Psoas muscle (tissue), 8 donors: ENCODE data around the gene OSBPL1A. TPM values are rescaled to one million over a fixed set of nuclear protein-coding genes. Genes with fewer than 3 reads are reported as not detected.

Source experiments
- ATAC-seq, 4 donors: fragments of 200-7000 bp; cut with Tn5 transposase; one replicate each; pipeline ENCODE4 v1.9.1; 2020; ENCODE audit warnings: moderate library complexity in 3 of 4, mild to moderate bottlenecking in 2 of 4
- DNase-seq, 2 donors: peaks; one replicate each; pipeline ENCODE4 v3.0.0-alpha.2; 2020
- H3K27ac ChIP-seq: fragments of 200-600 bp; one replicate; pipeline ENCODE4 v1.8.0; 2022
- H3K27me3 ChIP-seq, 3 donors: fragments of 200-600 bp in 1 of 3; one replicate each; pipeline versions ENCODE4 v1.6.1 to v1.8.0; 2013 to 2022; ENCODE audit warnings: low read length in 2 of 3, mild to moderate bottlenecking in 2 of 3, moderate library complexity in 1 of 3; ENCODE audit not compliant: insufficient read depth in 3 of 3
- H3K36me3 ChIP-seq, 2 donors: fragments of 200-600 bp in 1 of 2; one replicate each; pipeline versions ENCODE4 v1.6.1 to v1.8.0; 2013 to 2022; ENCODE audit warnings: low read depth in 1 of 2, mild to moderate bottlenecking in 1 of 2, moderate library complexity in 1 of 2; ENCODE audit not compliant: insufficient read depth in 1 of 2
- H3K4me1 ChIP-seq: fragments of 200-600 bp; one replicate; pipeline ENCODE4 v1.8.0; 2022
- H3K4me3 ChIP-seq: fragments of 200-600 bp; one replicate; pipeline ENCODE4 v1.8.0; 2022; ENCODE audit warnings: mild to moderate bottlenecking
- H3K9me3 ChIP-seq: fragments of 200-600 bp; one replicate; pipeline ENCODE4 v1.8.0; 2022
- WGBS, 3 donors: extraction: QIAGEN DNeasy Blood & Tissue Kit; methylation state at CpG; one replicate each; pipeline versions ENCODE4 v1.1.6 to v1.1.7; 2013; 5-methylcytosine and 5-hydroxymethylcytosine counted together
- intact Hi-C, 2 donors: fragments of 100-400 bp; cut with DNase I; formaldehyde crosslinking; loops; one replicate each; pipeline versions ENCODE4 v1.11.0 to v1.14.2; 2022
- polyA plus RNA-seq, 3 donors: library from polyadenylated mRNA; stranded (reverse); fragments of 200-250 nt; gene quantifications; one replicate each; pipeline ENCODE4 v1.2.3, GENCODE V29; 2013
- total RNA-seq, 4 donors: library from RNA; stranded (reverse); fragmentation: NEBNext Ultra II Directional in 2 of 4; extraction: Animal tissue kit (Norgen Biotek cat#: 25700) in 2 of 4; gene quantifications; one replicate each; pipeline versions ENCODE4 v1.2.1 to v1.2.4, GENCODE V29; 2021 to 2023
- TF ChIP-seq, protein P1 (sequence below): fragments of 200-600 bp; IDR thresholded peaks from one replicate; pipeline ENCODE4 v1.8.0; 2022; ENCODE audit warnings: antibody characterized with exemption
- donor health status: healthy with polysubstance abuse.
- donor health status: DM: no; HTN: no; CAD: no; lungs with moderate emphysema.
- donor health status: Bipolar disorder and iron deficiency.
- donor health status: healthy.
- donor health status: DM: yes; HTN: yes; CAD: no.
- donor health status: DM: no; HTN: no; CAD: no.
- donor health status: DM: no; HTN: no; CAD: no.
- donor health status: DM: yes; HTN: yes; CAD: no.

OSBPL1A gene
- total and polyA plus RNA-seq, 7 donors: 13.7 to 87.8 (median 65.8) TPM

DNA sequence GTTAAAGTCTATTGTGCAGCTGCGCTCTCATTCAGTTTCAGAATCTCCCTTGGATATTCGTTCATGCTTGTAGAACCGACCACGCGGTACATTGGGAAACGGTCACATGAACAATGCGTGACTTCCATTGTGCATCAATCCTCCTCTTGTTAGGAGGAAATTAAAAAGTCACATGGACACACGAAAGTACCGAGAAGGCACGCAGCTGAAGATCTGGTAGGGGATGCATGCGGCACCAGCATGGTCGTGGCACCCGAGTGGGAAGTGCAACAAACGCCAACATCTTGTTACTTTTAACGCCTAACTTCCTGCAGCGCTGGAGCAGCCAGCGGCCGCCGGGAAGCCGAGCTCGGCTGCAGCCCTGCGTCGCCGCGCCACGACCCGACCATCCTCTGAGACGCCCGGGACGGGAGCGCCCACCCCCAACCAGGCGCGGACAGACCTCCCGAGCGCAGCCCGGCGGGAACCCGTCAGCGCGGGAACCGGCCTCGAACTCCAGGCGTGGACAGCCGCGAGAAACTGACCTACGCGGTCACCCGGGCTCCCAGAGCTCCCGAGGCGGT lies 412 bp downstream of the OSBPL1A start:
- peak in 1 of 2 donors; percentile 55 for DNase-seq
- peak overlapping the region; percentile 67 for H3K27ac ChIP-seq
- TF ChIP-seq, protein P1, sequence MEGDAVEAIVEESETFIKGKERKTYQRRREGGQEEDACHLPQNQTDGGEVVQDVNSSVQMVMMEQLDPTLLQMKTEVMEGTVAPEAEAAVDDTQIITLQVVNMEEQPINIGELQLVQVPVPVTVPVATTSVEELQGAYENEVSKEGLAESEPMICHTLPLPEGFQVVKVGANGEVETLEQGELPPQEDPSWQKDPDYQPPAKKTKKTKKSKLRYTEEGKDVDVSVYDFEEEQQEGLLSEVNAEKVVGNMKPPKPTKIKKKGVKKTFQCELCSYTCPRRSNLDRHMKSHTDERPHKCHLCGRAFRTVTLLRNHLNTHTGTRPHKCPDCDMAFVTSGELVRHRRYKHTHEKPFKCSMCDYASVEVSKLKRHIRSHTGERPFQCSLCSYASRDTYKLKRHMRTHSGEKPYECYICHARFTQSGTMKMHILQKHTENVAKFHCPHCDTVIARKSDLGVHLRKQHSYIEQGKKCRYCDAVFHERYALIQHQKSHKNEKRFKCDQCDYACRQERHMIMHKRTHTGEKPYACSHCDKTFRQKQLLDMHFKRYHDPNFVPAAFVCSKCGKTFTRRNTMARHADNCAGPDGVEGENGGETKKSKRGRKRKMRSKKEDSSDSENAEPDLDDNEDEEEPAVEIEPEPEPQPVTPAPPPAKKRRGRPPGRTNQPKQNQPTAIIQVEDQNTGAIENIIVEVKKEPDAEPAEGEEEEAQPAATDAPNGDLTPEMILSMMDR: no peak
- peaks cover 0 to 40% (median 11%) of the 10 kb centered on the region in 3 donors for H3K27me3 ChIP-seq
- no peaks in the 10 kb centered on the region for H3K36me3 ChIP-seq
- 0 to 1% (median 1%) methylated on average over 46 to 50 of the region's 50 CpGs for WGBS, 3 donors
- peak; percentile 43 to 60 (median 47) for ATAC-seq
- intact Hi-C loops: no loop called here
- peak overlapping the region; percentile 72 for H3K4me3 ChIP-seq
- no peaks in the 10 kb centered on the region for H3K9me3 ChIP-seq
- H3K4me1 ChIP-seq: no peaks in the 10 kb centered on the region

- no peak for DNase-seq
- intact Hi-C loops: no loop called here
- Histone ChIP-seq H3K27me3 (peaks cover 0 to 45% (median 11%) of the 10 kb centered on the region in 3 donors), H3K36me3 (no peaks in the 10 kb centered on the region), H3K4me1 (no peaks in the 10 kb centered on the region), H3K9me3 (no peaks in the 10 kb centered on the region), H3K27ac (no peak overlapping the region), H3K4me3 (no peak overlapping the region)
- no peak for ATAC-seq
- WGBS, 3 donors: 74 to 79% (median 74%) methylated on average over 8 of the region's 8 CpGs
- TF ChIP-seq, protein P1: no peak
Observed at GRCh38 chr18:24396082-24396633, 1.5 kb downstream of the OSBPL1A start.

DNA sequence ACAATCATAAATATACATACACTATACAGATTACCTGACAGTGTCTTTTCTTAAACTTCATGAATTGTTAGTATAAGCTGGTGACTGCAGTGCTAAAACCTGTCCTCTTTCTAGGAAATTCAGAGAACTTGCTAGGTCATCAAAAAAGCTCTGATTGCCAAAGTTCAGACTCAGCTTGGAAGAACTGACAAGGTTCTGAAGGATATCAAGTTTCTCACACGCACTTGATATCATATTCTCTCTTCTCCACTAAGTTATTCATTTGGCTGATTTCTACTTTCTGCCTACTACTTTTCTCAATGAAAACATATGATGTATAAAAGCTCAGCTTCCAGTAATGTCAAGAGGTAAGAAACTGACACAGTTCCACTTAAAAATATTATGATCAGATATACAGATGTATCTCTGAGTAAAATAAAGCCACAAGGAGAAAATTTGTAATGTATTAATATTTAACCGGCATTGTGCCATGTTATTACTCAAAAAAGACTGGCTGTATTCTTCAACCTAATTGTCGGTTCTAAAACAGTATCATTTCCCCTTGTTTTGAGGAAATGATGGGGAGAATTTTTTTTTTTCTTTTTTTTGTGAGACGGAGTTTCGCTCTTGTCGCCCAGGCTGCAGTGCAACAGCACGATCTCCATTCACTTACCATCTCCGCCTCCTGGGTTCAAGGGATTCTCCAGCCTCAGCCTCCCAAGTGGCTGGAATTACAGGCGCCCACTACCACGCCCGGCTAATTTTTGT lies 2.4 kb downstream of the OSBPL1A start:
- H3K27ac ChIP-seq: no peak overlapping the region
- H3K4me3 ChIP-seq: no peak overlapping the region
- H3K27me3 ChIP-seq: peaks cover 0 to 45% (median 11%) of the 10 kb centered on the region in 3 donors
- ATAC-seq (no peak), DNase-seq (no peak)
- intact Hi-C loops: no loop called here
- WGBS, 3 donors: 61 to 73% (median 72%) methylated on average over 11 of the region's 11 CpGs
- no peaks in the 10 kb centered on the region for H3K36me3 ChIP-seq
- H3K9me3 ChIP-seq: no peaks in the 10 kb centered on the region
- no peaks in the 10 kb centered on the region for H3K4me1 ChIP-seq
- TF ChIP-seq, protein P1: no peak

DNA sequence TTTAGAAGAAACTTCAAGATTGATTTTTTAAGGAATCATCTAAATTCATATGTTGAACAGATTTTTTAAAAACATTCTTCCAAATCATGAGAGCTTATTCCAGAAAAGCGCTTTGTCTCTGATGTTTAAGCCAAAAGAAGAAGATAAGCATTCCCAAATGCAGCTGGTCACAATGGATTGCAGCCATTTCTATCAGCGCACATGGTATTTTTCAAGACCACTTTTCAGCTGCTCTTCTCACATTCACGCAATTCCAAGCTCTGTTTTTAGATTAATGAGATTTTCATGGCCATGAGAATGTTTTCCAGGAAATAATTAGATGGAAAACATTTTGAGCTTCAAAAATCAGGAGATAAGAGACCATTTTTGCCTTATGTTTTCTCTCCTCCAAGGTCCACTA lies 8.7 kb downstream of the OSBPL1A start:
- WGBS, 3 donors: 28 to 51% (median 31%) methylated on average over 3 of the region's 3 CpGs
- TF ChIP-seq, protein P1: no peak
- Histone ChIP-seq H3K4me1 (no peaks in the 10 kb centered on the region), H3K27me3 (peaks cover 0 to 27% (median 2%) of the 10 kb centered on the region in 3 donors), H3K27ac (no peak overlapping the region), H3K9me3 (no peaks in the 10 kb centered on the region), H3K36me3 (no peaks in the 10 kb centered on the region), H3K4me3 (no peak overlapping the region)
- ATAC-seq (no peak), DNase-seq (no peak)
- intact Hi-C loops: no loop called here
